Prostate gland (tissue), 2 donors: ENCODE measurements around the gene NLRP4. TPM values are rescaled to one million over a fixed set of nuclear protein-coding genes. Genes with fewer than 3 reads are reported as not detected.

ENCODE experiments used
- DNase-seq: peaks from one replicate; pipeline ENCODE4 v3.0.0-alpha.2; 2019; ENCODE audit warnings: low spot score
- H3K27ac ChIP-seq, 2 donors: fragments of 200-600 bp; sonication (generic); 2 replicates each; pipeline ENCODE4 v1.5.1; 2017 to 2019
- H3K27me3 ChIP-seq: fragments of 200-600 bp; sonication (generic); replicated peaks from 2 replicates; pipeline ENCODE4 v1.5.1; 2019; ENCODE audit not compliant: insufficient read depth
- H3K36me3 ChIP-seq, 2 donors: fragments of 200-600 bp; sonication (generic); 1 replicate in 1 of 2; 2 replicates in 1 of 2; pipeline versions ENCODE4 v1.5.1 to v1.8.1; 2017 to 2019
- H3K4me1 ChIP-seq: fragments of 200-600 bp; sonication (generic); replicated peaks from 2 replicates; pipeline ENCODE4 v1.5.1; 2019
- H3K4me3 ChIP-seq, 2 donors: fragments of 200-600 bp; sonication (generic); 2 replicates each; pipeline ENCODE4 v1.5.1; 2017 to 2019
- H3K9me3 ChIP-seq: fragments of 200-600 bp; sonication (generic); 2 replicates; pipeline ENCODE4 v1.5.1; 2017
- CTCF ChIP-seq, 4 experiments: fragments of 200-600 bp in 2 of 4; fragments of 450-650 bp in 2 of 4; sonication (generic) in 2 of 4; IDR thresholded peaks; 1 replicate in 3 of 4; 2 replicates in 1 of 4; pipeline ENCODE4 v1.5.1; 2016 to 2019; ENCODE audit warnings: antibody characterized with exemption in 4 of 4, mild to moderate bottlenecking in 2 of 4, moderate library complexity in 2 of 4
- POLR2A ChIP-seq: fragments of 450-650 bp; IDR thresholded peaks from one replicate; pipeline ENCODE4 v1.6.1; 2016; ENCODE audit warnings: antibody characterized with exemption, mild to moderate bottlenecking
- POLR2AphosphoS5 ChIP-seq: sonication (generic); formaldehyde crosslinking; IDR thresholded peaks from one replicate; pipeline ENCODE4 v1.6.1; 2017; ENCODE audit warnings: antibody characterized with exemption
- WGBS: methylation state at CpG from one replicate; pipeline ENCODE4 v1.1.5; 2018; 5-methylcytosine and 5-hydroxymethylcytosine counted together
- intact Hi-C: fragments of 100-400 bp; cut with DNase I; formaldehyde crosslinking; loops from one replicate; pipeline ENCODE4 v1.14.2; 2022
- total RNA-seq, 2 donors: library from RNA; depleted of rRNA; stranded (reverse); fragments of >200 nt; gene quantifications; one replicate each; pipeline ENCODE4 v1.1.0, GENCODE V29; 2016

The NLRP4 gene
- total RNA-seq, 2 donors from 2014 or later: 5.1 TPM; not detected in 1

- WGBS: 70% methylated on average over 4 of the region's 4 CpGs
- no peaks in the 10 kb centered on the region for H3K27me3 ChIP-seq
- H3K36me3 ChIP-seq: no peaks in the 10 kb centered on the region
- H3K4me3 ChIP-seq: no peak overlapping the region
- TF ChIP-seq CTCF (IDR thresholded peaks at IDR 0.05): no peak
- no peak for TF ChIP-seq POLR2AphosphoS5
- no peak for TF ChIP-seq POLR2A
- no peak for DNase-seq
- H3K4me1 ChIP-seq: no peaks in the 10 kb centered on the region
- H3K27ac ChIP-seq: no peak overlapping the region
- H3K9me3 ChIP-seq: no peaks in the 10 kb centered on the region
- intact Hi-C loops: no loop called here
Measured at GRCh38 chr19:55857149-55857548, 20.8 kb downstream of the NLRP4 start.

GRCh38 chr19:55857974-55858373, 21.6 kb downstream of the NLRP4 start:
- WGBS: 94% methylated on average over 23 of the region's 23 CpGs
- Histone ChIP-seq H3K36me3 (no peaks in the 10 kb centered on the region), H3K4me1 (no peaks in the 10 kb centered on the region), H3K4me3 (no peak overlapping the region), H3K27ac (no peak overlapping the region), H3K27me3 (no peaks in the 10 kb centered on the region), H3K9me3 (no peaks in the 10 kb centered on the region)
- DNase-seq: no peak
- no peak for TF ChIP-seq CTCF (IDR thresholded peaks at IDR 0.05)
- no peak for TF ChIP-seq POLR2A
- no peak for TF ChIP-seq POLR2AphosphoS5
- intact Hi-C loops: no loop called here

GRCh38 chr19:55858401-55858800, 22.1 kb downstream of the NLRP4 start:
- Histone ChIP-seq H3K36me3 (no peaks in the 10 kb centered on the region), H3K9me3 (no peaks in the 10 kb centered on the region), H3K4me3 (no peak overlapping the region), H3K4me1 (no peaks in the 10 kb centered on the region), H3K27ac (no peak overlapping the region), H3K27me3 (no peaks in the 10 kb centered on the region)
- no peak for DNase-seq
- TF ChIP-seq CTCF (IDR thresholded peaks at IDR 0.05) (no peak), POLR2AphosphoS5 (no peak), POLR2A (no peak)
- 92% methylated on average over 14 of the region's 14 CpGs for WGBS
- intact Hi-C loops: no loop called here

- TF ChIP-seq CTCF (IDR thresholded peaks at IDR 0.05) (no peak), POLR2A (no peak), POLR2AphosphoS5 (no peak)
- Histone ChIP-seq H3K27me3 (no peaks in the 10 kb centered on the region), H3K27ac (no peak overlapping the region), H3K4me3 (no peak overlapping the region), H3K36me3 (no peaks in the 10 kb centered on the region), H3K9me3 (no peaks in the 10 kb centered on the region), H3K4me1 (no peaks in the 10 kb centered on the region)
- 74% methylated on average over 5 of the region's 5 CpGs for WGBS
- no peak for DNase-seq
- intact Hi-C loops: no loop called here
Measured at GRCh38 chr19:55858969-55859368, 22.6 kb downstream of the NLRP4 start.

GRCh38 chr19:55866521-55866920, 30.2 kb downstream of the NLRP4 start:
- Histone ChIP-seq H3K4me1 (no peaks in the 10 kb centered on the region), H3K9me3 (no peaks in the 10 kb centered on the region), H3K27me3 (no peaks in the 10 kb centered on the region), H3K4me3 (no peak overlapping the region), H3K27ac (no peak overlapping the region), H3K36me3 (no peaks in the 10 kb centered on the region)
- 63% methylated on average over 3 of the region's 3 CpGs for WGBS
- DNase-seq: no peak
- intact Hi-C loops: no loop called here
- TF ChIP-seq CTCF (IDR thresholded peaks at IDR 0.05) (no peak), POLR2AphosphoS5 (no peak), POLR2A (no peak)
